SK-N-SH (cell line): ENCODE measurements around the gene PLCE1. TPM values are rescaled to one million over a fixed set of nuclear protein-coding genes. Genes with fewer than 3 reads are reported as not detected.
A peak's percentile ranks its signal among the peaks of the same experiment; 100 is the strongest.

ENCODE experiments used
- CTCF ChIA-PET: fragments of 300-600, 350-600 bp; formaldehyde crosslinking; extraction: SDS; loops from one replicate; lab custom pipeline; 2021; lab: Yijun Ruan, JAX
- POLR2A ChIA-PET: fragments of 350-600 bp; sonication (Branson Sonifier 250); formaldehyde crosslinking; extraction: SDS; loops from one replicate; lab custom pipeline; 2020; ENCODE audit warnings: antibody characterized with exemption, inconsistent platforms; lab: Yijun Ruan, JAX
- DNase-seq: peaks from one replicate; pipeline ENCODE4 v3.0.0; 2012
- H2AFZ ChIP-seq: fragments of 200-600 bp; sonication (generic); 2 replicates; pipeline ENCODE4 v1.8.1; 2016; ENCODE audit warnings: antibody characterized with exemption, mild to moderate bottlenecking, low read depth
- H3F3A ChIP-seq: fragments of 200-600 bp; sonication (generic); replicated peaks from 2 replicates; pipeline ENCODE3; 2016; ENCODE audit warnings: antibody characterized with exemption, mild to moderate bottlenecking; ENCODE audit not compliant: insufficient read depth
- H3K27ac ChIP-seq, 2 experiments: fragments of 200-500 bp in 1 of 2; fragments of 200-600 bp in 1 of 2; sonication (Bioruptor generic) in 1 of 2; sonication (generic), shearing (Covaris generic) in 1 of 2; 2 replicates each; pipeline versions ENCODE4 v1.5.1 to v1.6.1; 2014 to 2016; ENCODE audit warnings: low read depth in 2 of 2, inconsistent platforms in 1 of 2, low read length in 1 of 2, mild to moderate bottlenecking in 1 of 2, mixed read lengths in 1 of 2
- H3K27me3 ChIP-seq: fragments of 200-600 bp; sonication (generic), shearing (Covaris generic); 2 replicates; pipeline ENCODE4 v1.6.1; 2016; ENCODE audit warnings: mixed run types; ENCODE audit not compliant: insufficient read depth
- H3K36me3 ChIP-seq, 2 experiments: fragments of 200-500 bp in 1 of 2; fragments of 200-600 bp in 1 of 2; sonication (Bioruptor generic) in 1 of 2; sonication (generic) in 1 of 2; replicated peaks in 1 of 2; 2 replicates each; pipeline versions ENCODE3 to v1.5.1; 2014 to 2016; ENCODE audit warnings: low read length in 1 of 2, mild to moderate bottlenecking in 1 of 2; ENCODE audit not compliant: insufficient read depth in 2 of 2, control insufficient read depth in 1 of 2
- H3K4me1 ChIP-seq, 2 experiments: fragments of 200-500 bp in 1 of 2; fragments of 200-600 bp in 1 of 2; sonication (Bioruptor generic) in 1 of 2; sonication (generic), shearing (Covaris generic) in 1 of 2; 2 replicates each; pipeline versions ENCODE4 v1.5.1 to v1.6.1; 2014 to 2016; ENCODE audit warnings: low read depth in 1 of 2, low read length in 1 of 2, mixed run types in 1 of 2; ENCODE audit not compliant: insufficient read depth in 2 of 2, control insufficient read depth in 1 of 2
- H3K4me2 ChIP-seq: fragments of 200-600 bp; sonication (generic), shearing (Covaris generic); 2 replicates; pipeline ENCODE4 v1.6.1; 2017; ENCODE audit warnings: mixed run types
- H3K4me3 ChIP-seq, 2 experiments: fragments of 200-500 bp in 1 of 2; fragments of 200-600 bp in 1 of 2; sonication (Bioruptor generic) in 1 of 2; sonication (generic), shearing (Covaris generic) in 1 of 2; 2 replicates each; pipeline versions ENCODE4 v1.5.1 to v1.8.1; 2014 to 2016; ENCODE audit warnings: low read depth in 2 of 2, inconsistent platforms in 1 of 2, low read length in 1 of 2, mild to moderate bottlenecking in 1 of 2, mixed read lengths in 1 of 2, moderate library complexity in 1 of 2
- H3K79me2 ChIP-seq: fragments of 200-600 bp; sonication (generic); 2 replicates; pipeline ENCODE4 v1.8.1; 2017; ENCODE audit warnings: mild to moderate bottlenecking; ENCODE audit not compliant: insufficient read depth
- H3K9ac ChIP-seq: fragments of 200-600 bp; sonication (generic); 2 replicates; pipeline ENCODE4 v1.6.1; 2017; ENCODE audit warnings: mixed run types
- H3K9me2 ChIP-seq: fragments of 200-600 bp; sonication (generic); 2 replicates; pipeline ENCODE4 v1.6.1; 2017; ENCODE audit warnings: mixed run types
- H3K9me3 ChIP-seq: fragments of 200-600 bp; sonication (generic); 2 replicates; pipeline ENCODE4 v1.6.1; 2017; ENCODE audit warnings: mixed run types, mild to moderate bottlenecking, moderate library complexity
- H4K20me1 ChIP-seq: fragments of 200-600 bp; sonication (generic); 2 replicates; pipeline ENCODE4 v1.6.1; 2017; ENCODE audit warnings: mild to moderate bottlenecking, mixed run types; ENCODE audit not compliant: insufficient read depth
- CHD2 ChIP-seq: fragments of 150-350 bp; IDR thresholded peaks from 2 replicates; pipeline ENCODE4 v1.6.1; 2018; ENCODE audit warnings: low read length; ENCODE audit not compliant: partially characterized antibody
- ELF1 ChIP-seq: IDR thresholded peaks from 2 replicates; pipeline ENCODE4 v1.4.0; 2012
- EP300 ChIP-seq, 2 experiments: IDR thresholded peaks; 2 replicates each; pipeline versions ENCODE4 v1.4.0 to v1.6.1; 2012; ENCODE audit warnings: borderline replicate concordance in 1 of 2, low read depth in 1 of 2, low read length in 1 of 2
- FOSL2 ChIP-seq: IDR thresholded peaks from 2 replicates; pipeline ENCODE4 v1.4.0; 2012; ENCODE audit warnings: low read depth, mild to moderate bottlenecking, moderate library complexity, borderline replicate concordance
- JUND ChIP-seq: IDR thresholded peaks from 2 replicates; pipeline ENCODE4 v1.4.0; 2012
- MEF2A ChIP-seq: IDR thresholded peaks from 2 replicates; pipeline ENCODE4 v1.4.0; 2012; ENCODE audit warnings: low read depth, borderline replicate concordance
- MXI1 ChIP-seq: IDR thresholded peaks from 2 replicates; pipeline ENCODE4 v1.6.1; 2012; ENCODE audit warnings: mild to moderate bottlenecking, low read depth, low read length, improper control_type of control experiment
- NFIC ChIP-seq: IDR thresholded peaks from 2 replicates; pipeline ENCODE4 v1.4.0; 2012; ENCODE audit warnings: borderline replicate concordance
- NRF1 ChIP-seq: IDR thresholded peaks from 2 replicates; pipeline ENCODE4 v1.6.1; 2012; ENCODE audit warnings: low read depth, mild to moderate bottlenecking, low read length
- POLR2AphosphoS5 ChIP-seq: IDR thresholded peaks from 2 replicates; pipeline ENCODE4 v1.6.1; 2012; ENCODE audit warnings: low read depth, low read length
- RAD21 ChIP-seq: IDR thresholded peaks from 2 replicates; pipeline ENCODE4 v1.6.1; 2012; ENCODE audit warnings: mild to moderate bottlenecking, low read length
- RFX5 ChIP-seq: IDR thresholded peaks from 2 replicates; pipeline ENCODE4 v1.6.1; 2012; ENCODE audit warnings: mild to moderate bottlenecking, improper control_type of control experiment, low read length
- SMC3 ChIP-seq: IDR thresholded peaks from 2 replicates; pipeline ENCODE4 v1.6.1; 2012; ENCODE audit warnings: low read depth, low read length, improper control_type of control experiment
- TCF12 ChIP-seq: IDR thresholded peaks from 2 replicates; pipeline ENCODE4 v1.4.0; 2012
- TEAD4 ChIP-seq: IDR thresholded peaks from 2 replicates; pipeline ENCODE4 v1.4.0; 2012; ENCODE audit warnings: mild to moderate bottlenecking, borderline replicate concordance; ENCODE audit not compliant: insufficient read depth
- USF1 ChIP-seq: IDR thresholded peaks from 2 replicates; pipeline ENCODE4 v1.4.0; 2012; ENCODE audit warnings: low read depth, borderline replicate concordance
- WGBS: methylation state at CpG from one replicate; pipeline ENCODE4 v1.1.6; 2017; ENCODE audit warnings: low lambda C conversion rate; 5-methylcytosine and 5-hydroxymethylcytosine counted together
- polyA plus RNA-seq, 3 experiments: library from polyadenylated mRNA; depleted of rRNA; stranded (reverse); fragments of >200 nt; gene quantifications; 2 replicates each; pipeline ENCODE4 v1.2.3, GENCODE V29; 2012
- TF ChIP-seq, protein P1 (sequence below): IDR thresholded peaks from 2 replicates; pipeline ENCODE4 v1.4.0; 2012; ENCODE audit warnings: low read depth
- TF ChIP-seq, protein P2 (sequence below): fragments of 200-600 bp; sonication (generic); IDR thresholded peaks from 2 replicates; pipeline ENCODE4 v1.6.1; 2017; ENCODE audit warnings: antibody characterized with exemption, mild to moderate bottlenecking, moderate library complexity
- TF ChIP-seq, protein P3 (sequence below): IDR thresholded peaks from 2 replicates; pipeline ENCODE4; 2012

PLCE1 gene
- polyA plus RNA-seq, 1 of the 3 experiments (the other 2 are of a cell fraction), result 1.2 TPM

- CTCF ChIA-PET, result interaction anchor here (0.6 to 0.8 kb wide), 2 partner anchors 10 to 72 kb away, joined by 3 read pairs; no protein-coding TSS in a partner anchor
- no peak overlapping the region; a peak in 1 of 4 replicates for H3K4me3 ChIP-seq
Observed at GRCh38 chr10:94006591-94007550, 13.1 kb downstream of the PLCE1 start.

More at GRCh38 chr10:94006591-94007550, 13.1 kb downstream of the PLCE1 start:
- no peak overlapping the region for H2AFZ ChIP-seq
- H3K9ac ChIP-seq, result peak overlapping the region; percentile 17; the same call in 1 of the 2 replicates
- H4K20me1 ChIP-seq, result no peaks in the 10 kb centered on the region
- peak overlapping the region; percentile 58 for H3K4me2 ChIP-seq
- peak overlapping the region in 1 of 2 experiments; percentile 69; a peak in 2 of 4 replicates for H3K27ac ChIP-seq
- no peaks in the 10 kb centered on the region for H3K4me1 ChIP-seq
- peaks cover 7% of the 10 kb centered on the region for H3F3A ChIP-seq
- no peak for TF ChIP-seq SMC3
- TF ChIP-seq, protein P1, sequence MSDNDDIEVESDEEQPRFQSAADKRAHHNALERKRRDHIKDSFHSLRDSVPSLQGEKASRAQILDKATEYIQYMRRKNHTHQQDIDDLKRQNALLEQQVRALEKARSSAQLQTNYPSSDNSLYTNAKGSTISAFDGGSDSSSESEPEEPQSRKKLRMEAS, result no peak
- peak; percentile 37; the same call in 1 of the 2 replicates for TF ChIP-seq POLR2AphosphoS5
- peak; percentile 58; the same call in 1 of the 2 replicates for TF ChIP-seq TCF12
- TF ChIP-seq TEAD4, result peak; percentile 74; the same call in 1 of the 2 replicates
- TF ChIP-seq, protein P2, sequence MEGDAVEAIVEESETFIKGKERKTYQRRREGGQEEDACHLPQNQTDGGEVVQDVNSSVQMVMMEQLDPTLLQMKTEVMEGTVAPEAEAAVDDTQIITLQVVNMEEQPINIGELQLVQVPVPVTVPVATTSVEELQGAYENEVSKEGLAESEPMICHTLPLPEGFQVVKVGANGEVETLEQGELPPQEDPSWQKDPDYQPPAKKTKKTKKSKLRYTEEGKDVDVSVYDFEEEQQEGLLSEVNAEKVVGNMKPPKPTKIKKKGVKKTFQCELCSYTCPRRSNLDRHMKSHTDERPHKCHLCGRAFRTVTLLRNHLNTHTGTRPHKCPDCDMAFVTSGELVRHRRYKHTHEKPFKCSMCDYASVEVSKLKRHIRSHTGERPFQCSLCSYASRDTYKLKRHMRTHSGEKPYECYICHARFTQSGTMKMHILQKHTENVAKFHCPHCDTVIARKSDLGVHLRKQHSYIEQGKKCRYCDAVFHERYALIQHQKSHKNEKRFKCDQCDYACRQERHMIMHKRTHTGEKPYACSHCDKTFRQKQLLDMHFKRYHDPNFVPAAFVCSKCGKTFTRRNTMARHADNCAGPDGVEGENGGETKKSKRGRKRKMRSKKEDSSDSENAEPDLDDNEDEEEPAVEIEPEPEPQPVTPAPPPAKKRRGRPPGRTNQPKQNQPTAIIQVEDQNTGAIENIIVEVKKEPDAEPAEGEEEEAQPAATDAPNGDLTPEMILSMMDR, result no peak
- no peak for TF ChIP-seq ELF1
- no peak for TF ChIP-seq RFX5
- peak in 1 of 2 experiments; percentile 48; a peak in 1 of 4 replicates for TF ChIP-seq EP300 (IDR thresholded peaks at IDR 0.05; ENCODE audit: borderline replicate concordance in 1 of 2, low read depth in 1 of 2, low read length in 1 of 2)
- peak; percentile 78 for TF ChIP-seq NFIC
- TF ChIP-seq MXI1, result no peak
- no peak for TF ChIP-seq NRF1
- TF ChIP-seq MEF2A, result peak; percentile 89
- no peak for TF ChIP-seq RAD21
- TF ChIP-seq, protein P3, sequence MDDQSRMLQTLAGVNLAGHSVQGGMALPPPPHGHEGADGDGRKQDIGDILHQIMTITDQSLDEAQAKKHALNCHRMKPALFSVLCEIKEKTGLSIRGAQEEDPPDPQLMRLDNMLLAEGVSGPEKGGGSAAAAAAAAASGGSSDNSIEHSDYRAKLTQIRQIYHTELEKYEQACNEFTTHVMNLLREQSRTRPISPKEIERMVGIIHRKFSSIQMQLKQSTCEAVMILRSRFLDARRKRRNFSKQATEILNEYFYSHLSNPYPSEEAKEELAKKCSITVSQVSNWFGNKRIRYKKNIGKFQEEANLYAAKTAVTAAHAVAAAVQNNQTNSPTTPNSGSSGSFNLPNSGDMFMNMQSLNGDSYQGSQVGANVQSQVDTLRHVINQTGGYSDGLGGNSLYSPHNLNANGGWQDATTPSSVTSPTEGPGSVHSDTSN, result peak; percentile 52
- no peak for TF ChIP-seq USF1
- TF ChIP-seq CHD2, result no peak
- TF ChIP-seq FOSL2, result peak; percentile 67
- TF ChIP-seq JUND, result peak; percentile 56
- H3K36me3 ChIP-seq, result no peaks in the 10 kb centered on the region
- POLR2A ChIA-PET, result interaction anchor here (1.2 kb wide), 1 partner anchor 98 kb away, joined by 3 read pairs; no protein-coding TSS in a partner anchor
- H3K9me2 ChIP-seq, result no peaks in the 10 kb centered on the region
- no peaks in the 10 kb centered on the region for H3K9me3 ChIP-seq
- no peak for DNase-seq
- 63% methylated on average over 4 of the region's 4 CpGs for WGBS
- no peaks in the 10 kb centered on the region for H3K27me3 ChIP-seq
- no peaks in the 10 kb centered on the region for H3K79me2 ChIP-seq
